Measurements from ENCODE around the gene RXRA.

Gene RXRA

GRCh38 chr9:134361426-134361825 lies 35.2 kb downstream of the RXRA start:
- in situ Hi-C loops (cut with HindIII; ENCODE audit: low sequenced_read_pairs) = no loop called here
- DNase-seq (ENCODE audit: low read depth) = no peak
- TF ChIP-seq, protein P1, sequence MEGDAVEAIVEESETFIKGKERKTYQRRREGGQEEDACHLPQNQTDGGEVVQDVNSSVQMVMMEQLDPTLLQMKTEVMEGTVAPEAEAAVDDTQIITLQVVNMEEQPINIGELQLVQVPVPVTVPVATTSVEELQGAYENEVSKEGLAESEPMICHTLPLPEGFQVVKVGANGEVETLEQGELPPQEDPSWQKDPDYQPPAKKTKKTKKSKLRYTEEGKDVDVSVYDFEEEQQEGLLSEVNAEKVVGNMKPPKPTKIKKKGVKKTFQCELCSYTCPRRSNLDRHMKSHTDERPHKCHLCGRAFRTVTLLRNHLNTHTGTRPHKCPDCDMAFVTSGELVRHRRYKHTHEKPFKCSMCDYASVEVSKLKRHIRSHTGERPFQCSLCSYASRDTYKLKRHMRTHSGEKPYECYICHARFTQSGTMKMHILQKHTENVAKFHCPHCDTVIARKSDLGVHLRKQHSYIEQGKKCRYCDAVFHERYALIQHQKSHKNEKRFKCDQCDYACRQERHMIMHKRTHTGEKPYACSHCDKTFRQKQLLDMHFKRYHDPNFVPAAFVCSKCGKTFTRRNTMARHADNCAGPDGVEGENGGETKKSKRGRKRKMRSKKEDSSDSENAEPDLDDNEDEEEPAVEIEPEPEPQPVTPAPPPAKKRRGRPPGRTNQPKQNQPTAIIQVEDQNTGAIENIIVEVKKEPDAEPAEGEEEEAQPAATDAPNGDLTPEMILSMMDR (IDR thresholded peaks at IDR 0.05; ENCODE audit: low read depth, low read length, missing control alignments) = no peak
- H3K4me3 ChIP-seq (ENCODE audit: low read depth, low read length) = no peak overlapping the region

GRCh38 chr9:134361843-134362414 lies 35.7 kb downstream of the RXRA start:
- in situ Hi-C loops (cut with HindIII; ENCODE audit: low sequenced_read_pairs) = no loop called here
- no peak for DNase-seq (ENCODE audit: low read depth)
- TF ChIP-seq, protein P1 (IDR thresholded peaks at IDR 0.05; ENCODE audit: low read depth, low read length, missing control alignments) = no peak
- H3K4me3 ChIP-seq (ENCODE audit: low read depth, low read length) = no peak overlapping the region

DNA sequence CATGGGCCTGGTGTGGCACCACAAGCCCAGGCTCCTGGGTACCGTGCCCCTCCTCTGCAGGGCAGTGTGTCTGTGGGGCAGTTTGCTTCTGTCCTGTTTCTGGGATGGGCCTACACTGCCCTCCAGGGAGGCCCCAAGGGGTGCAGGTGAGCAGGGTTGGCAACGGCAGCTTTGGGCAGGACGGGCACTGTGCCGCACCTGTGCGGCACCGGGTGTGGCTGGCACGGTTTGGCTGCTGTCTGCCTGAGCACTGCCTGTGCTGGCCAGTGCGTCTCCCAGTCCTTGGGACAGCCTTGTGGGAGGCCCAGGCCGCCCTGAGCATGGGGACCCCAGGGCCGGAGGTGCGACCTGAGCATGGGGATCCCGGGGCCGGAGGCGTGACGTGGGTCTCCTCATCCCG lies 37.2 kb downstream of the RXRA start:
- no peak overlapping the region for H3K4me3 ChIP-seq (ENCODE audit: low read depth, low read length)
- no peak for DNase-seq (ENCODE audit: low read depth)
- in situ Hi-C loops (cut with HindIII; ENCODE audit: low sequenced_read_pairs) = no loop called here
- TF ChIP-seq, protein P1 (IDR thresholded peaks at IDR 0.05; ENCODE audit: low read depth, low read length, missing control alignments) = no peak

DNA sequence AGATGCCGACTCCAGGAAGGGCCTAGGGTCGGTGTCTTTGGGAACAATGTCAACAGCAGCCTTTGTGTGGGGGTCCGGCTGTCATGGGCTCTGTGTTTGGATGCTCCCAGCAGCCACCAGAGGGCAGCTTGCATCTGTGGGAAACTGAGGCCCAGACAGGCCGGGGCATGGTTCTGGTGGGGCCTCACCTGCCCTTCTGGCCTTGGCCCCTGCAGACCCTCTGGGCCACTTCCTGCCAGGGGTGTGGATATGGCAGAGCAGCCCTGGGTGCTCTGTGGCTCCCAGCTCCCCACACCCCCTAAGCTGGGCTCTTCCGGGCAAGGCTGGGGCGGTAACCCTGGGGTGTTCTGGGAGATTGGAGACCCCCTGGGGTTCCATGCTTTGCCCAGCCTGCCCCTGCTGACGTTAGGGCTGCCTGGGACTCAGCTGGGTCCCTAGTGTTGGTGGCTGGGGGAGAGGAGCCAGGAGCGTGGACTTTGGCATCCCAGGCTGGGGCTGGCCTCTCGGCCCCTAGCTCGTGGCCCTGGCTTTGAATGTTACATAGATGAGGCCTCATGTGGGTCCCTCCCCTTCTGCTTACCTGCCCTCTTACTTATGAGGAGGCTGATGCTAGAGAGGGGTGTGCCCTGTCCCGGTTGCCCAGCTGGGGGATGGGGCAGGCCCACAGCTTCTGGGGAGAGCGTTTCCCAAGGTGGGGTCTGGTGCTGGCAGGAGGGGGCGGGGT lies 38.3 kb downstream of the RXRA start:
- H3K4me3 ChIP-seq (ENCODE audit: low read depth, low read length) = no peak overlapping the region
- in situ Hi-C loops (cut with HindIII; ENCODE audit: low sequenced_read_pairs) = no loop called here
- DNase-seq (ENCODE audit: low read depth) = no peak
- TF ChIP-seq, protein P1 (IDR thresholded peaks at IDR 0.05; ENCODE audit: low read depth, low read length, missing control alignments) = peak; percentile 25

DNA sequence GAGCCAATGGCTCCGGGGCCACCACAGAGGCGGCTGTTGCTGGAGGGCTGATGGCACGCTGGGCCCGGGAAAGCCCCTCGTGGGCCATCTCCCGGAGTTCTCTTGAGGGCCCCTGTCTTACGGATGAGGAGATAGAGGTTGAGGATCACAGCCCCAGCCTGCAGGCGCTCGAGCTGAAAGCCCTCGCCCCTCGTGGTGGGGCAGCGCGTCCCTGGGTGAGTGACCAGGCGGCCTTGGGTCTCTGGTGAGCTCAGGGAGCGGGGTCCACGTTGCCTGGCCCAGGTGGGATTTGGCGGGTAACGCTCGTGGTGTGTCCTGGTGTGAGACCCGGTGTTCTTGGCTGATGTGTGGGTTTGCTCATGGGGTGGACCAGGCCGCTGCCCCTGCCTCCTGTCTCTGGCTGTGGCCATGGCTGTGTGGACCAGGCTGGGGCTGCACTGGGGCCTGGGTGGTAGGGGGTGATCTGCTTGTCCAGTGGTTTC lies 38.9 kb downstream of the RXRA start:
- DNase-seq (ENCODE audit: low read depth) = no peak
- TF ChIP-seq, protein P1 (IDR thresholded peaks at IDR 0.05; ENCODE audit: low read depth, low read length, missing control alignments) = no peak
- H3K4me3 ChIP-seq (ENCODE audit: low read depth, low read length) = no peak overlapping the region
- in situ Hi-C loops (cut with HindIII; ENCODE audit: low sequenced_read_pairs) = no loop called here

GRCh38 chr9:134365791-134366222 lies 39.6 kb downstream of the RXRA start:
- in situ Hi-C loops (cut with HindIII; ENCODE audit: low sequenced_read_pairs) = no loop called here
- TF ChIP-seq, protein P1 (IDR thresholded peaks at IDR 0.05; ENCODE audit: low read depth, low read length, missing control alignments) = peak; percentile 9
- H3K4me3 ChIP-seq (ENCODE audit: low read depth, low read length) = no peak overlapping the region
- DNase-seq (ENCODE audit: low read depth) = no peak

Data from astrocyte of the cerebellum (primary cell).